OCI-LY7 (cell line): Measurements from ENCODE around the gene SYNPO. TPM values are rescaled to one million over a fixed set of nuclear protein-coding genes. Genes with fewer than 3 reads are reported as not detected.
A peak's percentile ranks its signal among the peaks of the same experiment; 100 is the strongest.

Experiments
- BruUV-seq: library from RNA; stranded (reverse); fragments of 400-500 nt; replicated peaks from 2 replicates; lab custom pipeline; 2021; lab: Mats Ljungman, UMichigan
- CTCF ChIA-PET: fragments of 300-600 bp; sonication (Branson Sonifier 250); formaldehyde crosslinking; loops from one replicate; lab custom pipeline; 2022; ENCODE audit warnings: antibody characterized with exemption; ENCODE audit not compliant: unreplicated experiment; lab: Charles Lee
- POLR2A ChIA-PET: fragments of 300-600 bp; sonication (Branson Sonifier 250); formaldehyde crosslinking; loops from one replicate; lab custom pipeline; 2022; ENCODE audit warnings: antibody characterized with exemption; lab: Charles Lee
- DNase-seq: peaks from one replicate; pipeline ENCODE4 v3.0.0-alpha.2; 2015; ENCODE audit warnings: low spot score
- H2AFZ ChIP-seq: fragments of 200-600 bp; sonication (generic), shearing (Covaris generic); 2 replicates; pipeline ENCODE4 v1.6.1; 2014; ENCODE audit warnings: mild to moderate bottlenecking, antibody characterized with exemption, low read length, moderate library complexity
- H3K27ac ChIP-seq: fragments of 200-600 bp; sonication (generic); 2 replicates; pipeline ENCODE4 v1.5.1; 2014; ENCODE audit warnings: mixed run types, low read depth, mild to moderate bottlenecking, moderate library complexity, low read length, inconsistent platforms; ENCODE audit not compliant: poor library complexity, severe bottlenecking
- H3K36me3 ChIP-seq: fragments of 200-600 bp; sonication (generic); 2 replicates; pipeline ENCODE4 v1.6.1; 2014; ENCODE audit warnings: mild to moderate bottlenecking, antibody characterized with exemption, low read length, moderate library complexity, mixed read lengths; ENCODE audit not compliant: insufficient read depth
- H3K4me1 ChIP-seq: fragments of 200-600 bp; sonication (generic); 2 replicates; pipeline ENCODE4 v1.5.1; 2014; ENCODE audit warnings: mild to moderate bottlenecking, low read length; ENCODE audit not compliant: insufficient read depth, poor library complexity, severe bottlenecking
- H3K4me2 ChIP-seq: fragments of 200-600 bp; sonication (generic); 2 replicates; pipeline ENCODE4 v1.6.1; 2014; ENCODE audit warnings: mild to moderate bottlenecking, low read length
- H3K4me3 ChIP-seq: fragments of 200-600 bp; sonication (generic); 2 replicates; pipeline ENCODE4 v1.5.1; 2014; ENCODE audit warnings: mild to moderate bottlenecking, low read depth, low read length; ENCODE audit not compliant: poor library complexity, severe bottlenecking
- H3K79me2 ChIP-seq: fragments of 200-600 bp; sonication (generic); 2 replicates; pipeline ENCODE4 v1.6.1; 2016; ENCODE audit warnings: low read depth, mild to moderate bottlenecking, low read length, moderate library complexity, mixed read lengths; ENCODE audit not compliant: insufficient read depth
- H3K9me2 ChIP-seq: fragments of 200-600 bp; sonication (generic); 2 replicates; pipeline ENCODE4 v1.6.1; 2016; ENCODE audit warnings: mild to moderate bottlenecking, low read length, mixed read lengths; ENCODE audit not compliant: insufficient read depth
- H3K9me3 ChIP-seq: fragments of 200-600 bp; sonication (generic); 2 replicates; pipeline ENCODE4 v1.6.1; 2014; ENCODE audit warnings: mild to moderate bottlenecking, mixed run types, low read length, mixed read lengths
- H4K20me1 ChIP-seq: fragments of 200-600 bp; sonication (generic); 2 replicates; pipeline ENCODE4 v1.6.1; 2014; ENCODE audit warnings: mild to moderate bottlenecking, antibody characterized with exemption, low read length, moderate library complexity, mixed read lengths; ENCODE audit not compliant: insufficient read depth
- EZH2phosphoT487 ChIP-seq: fragments of 200-600 bp; sonication (generic); IDR thresholded peaks from 2 replicates; pipeline ENCODE4 v1.6.1; 2018; ENCODE audit warnings: low read depth, borderline replicate concordance, mild to moderate bottlenecking, mixed run types, antibody characterized with exemption, low read length, moderate library complexity, mixed read lengths
- intact Hi-C: fragments of 100-400 bp; cut with micrococcal nuclease; formaldehyde crosslinking; loops from one replicate; pipeline ENCODE4 v1.10.0; 2022; ENCODE audit not compliant: unreplicated experiment
- total RNA-seq, 2 experiments: library from RNA; depleted of rRNA in 1 of 2; stranded (reverse); fragments of >200 nt in 1 of 2; shearing (Covaris generic) in 1 of 2; gene quantifications; 2 replicates each; pipeline ENCODE4 v1.2.3, GENCODE V29; 2014 to 2022
- TF ChIP-seq, protein P1 (sequence below): fragments of 200-600 bp; sonication (generic); conservative IDR thresholded peaks from 2 replicates; pipeline ENCODE4 v1.5.1; 2014; ENCODE audit warnings: mild to moderate bottlenecking, antibody characterized with exemption, low read length, moderate library complexity, mixed read lengths

The SYNPO gene
- total RNA-seq, 2 experiments from 2014 or later, result 0.08 TPM; not detected in 1

DNA sequence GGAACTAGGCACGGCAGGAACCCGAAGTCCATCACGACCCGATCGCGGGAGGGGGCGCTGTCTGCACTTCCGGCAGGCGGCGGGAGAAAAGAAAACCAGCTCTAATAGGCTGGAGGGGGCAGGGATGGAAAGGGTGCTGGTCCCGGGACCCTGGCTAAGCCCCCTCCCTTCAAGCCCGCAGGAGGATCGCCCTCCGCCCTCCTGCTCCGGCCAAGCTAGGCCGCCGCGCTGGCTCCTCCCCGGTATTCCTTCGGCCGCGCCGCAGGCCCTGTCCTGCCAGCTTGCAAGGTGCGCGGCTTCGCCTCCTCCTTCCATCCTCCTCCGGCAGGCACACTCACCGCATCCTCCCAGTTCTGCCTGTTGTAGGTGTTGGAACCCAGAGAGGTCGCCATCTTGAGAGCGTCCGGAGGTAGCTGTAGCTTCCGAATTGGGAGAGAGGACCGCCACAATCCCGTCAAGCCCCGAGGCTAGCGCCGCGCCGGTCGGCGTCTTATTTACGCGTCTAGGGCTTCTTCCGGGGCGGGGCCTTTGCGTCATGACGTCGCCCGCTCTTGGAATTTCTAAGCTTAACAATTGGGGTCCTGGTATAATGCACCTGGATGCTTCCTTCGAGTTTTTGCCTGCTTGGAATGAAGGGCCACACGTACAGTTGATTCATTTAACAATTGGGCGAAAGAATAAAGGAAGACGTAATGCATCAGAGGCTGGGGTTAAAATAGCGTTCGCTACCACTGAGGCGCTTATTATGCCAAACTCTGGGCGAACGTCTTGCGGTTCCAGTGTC, 60.3 kb downstream of the SYNPO start, which contains the start of gene RBM22:
RBM22 (minus strand) TSS at position 469 of the 784 bp plus-strand sequence; CDS start at position 392, 77 bp downstream.
- Histone ChIP-seq H3K27ac (peak within 1 kb of the TSS; percentile 75), H3K9me2 (no peaks in the 10 kb centered on the region), H3K4me1 (peaks cover 14% of the 10 kb centered on the region), H2AFZ (peak within 1 kb of the TSS; percentile 95), H4K20me1 (peaks cover 9% of the 10 kb centered on the region; the same call in 1 of the 2 replicates), H3K4me3 (peak within 1 kb of the TSS; percentile 91), H3K9me3 (no peaks in the 10 kb centered on the region), H3K79me2 (peaks cover 17% of the 10 kb centered on the region), H3K36me3 (peaks cover 37% of the 10 kb centered on the region), H3K4me2 (peak within 1 kb of the TSS; percentile 91)
- intact Hi-C loops, result loop anchor here (2.0 to 5.0 kb wide), 4 partner anchors 58 to 343 kb away; partner anchors contain the start of genes DCTN4, RPS14 and TCOF1
- peak; percentile 94 for DNase-seq
- POLR2A ChIA-PET, result interaction anchor here (0.5 to 1.8 kb wide), 17 partner anchors 8 to 935 kb away, joined by 3 to 7 read pairs (median 3); no protein-coding TSS in a partner anchor
- no TSS peak for BruUV-seq
- CTCF ChIA-PET, result interaction anchor here (0.6 to 1.1 kb wide), 7 partner anchors 8 to 1090 kb away, joined by 3 to 4 read pairs (median 3); no protein-coding TSS in a partner anchor
- TF ChIP-seq, protein P1, sequence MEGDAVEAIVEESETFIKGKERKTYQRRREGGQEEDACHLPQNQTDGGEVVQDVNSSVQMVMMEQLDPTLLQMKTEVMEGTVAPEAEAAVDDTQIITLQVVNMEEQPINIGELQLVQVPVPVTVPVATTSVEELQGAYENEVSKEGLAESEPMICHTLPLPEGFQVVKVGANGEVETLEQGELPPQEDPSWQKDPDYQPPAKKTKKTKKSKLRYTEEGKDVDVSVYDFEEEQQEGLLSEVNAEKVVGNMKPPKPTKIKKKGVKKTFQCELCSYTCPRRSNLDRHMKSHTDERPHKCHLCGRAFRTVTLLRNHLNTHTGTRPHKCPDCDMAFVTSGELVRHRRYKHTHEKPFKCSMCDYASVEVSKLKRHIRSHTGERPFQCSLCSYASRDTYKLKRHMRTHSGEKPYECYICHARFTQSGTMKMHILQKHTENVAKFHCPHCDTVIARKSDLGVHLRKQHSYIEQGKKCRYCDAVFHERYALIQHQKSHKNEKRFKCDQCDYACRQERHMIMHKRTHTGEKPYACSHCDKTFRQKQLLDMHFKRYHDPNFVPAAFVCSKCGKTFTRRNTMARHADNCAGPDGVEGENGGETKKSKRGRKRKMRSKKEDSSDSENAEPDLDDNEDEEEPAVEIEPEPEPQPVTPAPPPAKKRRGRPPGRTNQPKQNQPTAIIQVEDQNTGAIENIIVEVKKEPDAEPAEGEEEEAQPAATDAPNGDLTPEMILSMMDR, result peak; percentile 82
- no peak for TF ChIP-seq EZH2phosphoT487

DNA sequence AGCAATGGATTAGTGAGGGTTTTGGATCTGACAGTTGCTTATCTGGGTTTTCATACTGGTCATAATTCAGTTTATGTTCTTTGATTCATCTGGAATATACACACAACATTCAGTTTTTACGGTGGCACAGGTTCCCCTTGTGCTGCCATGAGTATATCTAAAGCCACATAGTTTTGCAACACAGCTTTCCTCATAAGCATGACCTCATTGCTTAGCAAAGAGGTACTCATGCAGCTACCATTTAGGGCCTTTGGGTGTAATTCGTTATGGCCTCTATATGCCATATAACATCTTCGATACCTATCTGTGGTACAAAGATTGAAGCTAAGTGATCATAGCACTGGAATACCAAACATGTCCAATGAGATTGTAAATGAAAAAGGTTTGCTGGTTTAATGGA, 63.3 kb downstream of the SYNPO start:
- peaks cover 14% of the 10 kb centered on the region for H3K4me1 ChIP-seq
- DNase-seq, result no peak
- no peaks in the 10 kb centered on the region for H3K9me3 ChIP-seq
- intact Hi-C loops, result loop anchor here (5.0 kb wide), 2 partner anchors 141 to 346 kb away; partner anchors contain the start of gene TCOF1
- H3K4me2 ChIP-seq, result no peak overlapping the region
- H3K36me3 ChIP-seq, result peaks cover 14% of the 10 kb centered on the region; the same call in 1 of the 2 replicates
- no peak for TF ChIP-seq EZH2phosphoT487
- TF ChIP-seq, protein P1, result no peak
- H4K20me1 ChIP-seq, result peaks cover 9% of the 10 kb centered on the region; the same call in 1 of the 2 replicates
- H3K4me3 ChIP-seq, result no peak overlapping the region
- H3K9me2 ChIP-seq, result no peaks in the 10 kb centered on the region
- no peak overlapping the region for H2AFZ ChIP-seq
- BruUV-seq, result no TSS peak
- peaks cover 17% of the 10 kb centered on the region for H3K79me2 ChIP-seq
- ChIA-PET POLR2A (interaction anchor here (0.6 to 1.7 kb wide), 3 partner anchors 9 to 494 kb away, joined by 4 to 6 read pairs (median 5); no protein-coding TSS in a partner anchor), CTCF (no interaction called here)
- H3K27ac ChIP-seq, result no peak overlapping the region
